GM23338 (cell line): ENCODE results near the gene TTBK2. TPM values are rescaled to one million over a fixed set of nuclear protein-coding genes. Genes with fewer than 3 reads are reported as not detected.

Experiments used
- ATAC-seq: fragments of 200-7000 bp; cut with Tn5 transposase; 3 replicates; pipeline ENCODE4 v1.9.1; 2020
- DNase-seq: peaks from one replicate; pipeline ENCODE4 v3.0.0-alpha.2; 2015; ENCODE audit warnings: low spot score
- H2AFZ ChIP-seq: fragments of 200-600 bp; sonication (generic); 2 replicates; pipeline ENCODE4 v1.8.0; 2016; ENCODE audit warnings: antibody characterized with exemption, mild to moderate bottlenecking, moderate library complexity
- H3F3A ChIP-seq: fragments of 200-600 bp; sonication (generic); replicated peaks from 2 replicates; pipeline ENCODE4 v1.8.0; 2017; ENCODE audit warnings: antibody characterized with exemption, mixed run types, low read depth
- H3K27ac ChIP-seq: fragments of 200-600 bp; sonication (generic); 2 replicates; pipeline ENCODE4 v1.6.1; 2016; ENCODE audit warnings: low read depth
- H3K27me3 ChIP-seq: fragments of 200-600 bp; sonication (generic); 2 replicates; pipeline ENCODE4 v1.8.0; 2016; ENCODE audit warnings: mild to moderate bottlenecking, mixed run types, moderate library complexity; ENCODE audit not compliant: insufficient read depth
- H3K36me3 ChIP-seq: fragments of 200-600 bp; sonication (generic); 2 replicates; pipeline ENCODE4 v1.8.0; 2016; ENCODE audit warnings: mild to moderate bottlenecking; ENCODE audit not compliant: insufficient read depth
- H3K4me1 ChIP-seq: fragments of 200-600 bp; sonication (generic); 2 replicates; pipeline ENCODE4 v1.8.0; 2016; ENCODE audit warnings: mild to moderate bottlenecking, moderate library complexity; ENCODE audit not compliant: insufficient read depth
- H3K4me2 ChIP-seq: fragments of 200-600 bp; sonication (generic); 2 replicates; pipeline ENCODE4 v1.7.1; 2017; ENCODE audit warnings: mixed run types
- H3K4me3 ChIP-seq: fragments of 200-600 bp; sonication (generic); 2 replicates; pipeline ENCODE4 v1.6.1; 2016; ENCODE audit warnings: mixed run types
- H3K79me2 ChIP-seq: fragments of 200-600 bp; sonication (generic); replicated peaks from 2 replicates; pipeline ENCODE4 v1.8.0; 2017; ENCODE audit warnings: mild to moderate bottlenecking; ENCODE audit not compliant: insufficient read depth
- H3K9me2 ChIP-seq: fragments of 200-600 bp; sonication (generic); 2 replicates; pipeline ENCODE4 v1.8.0; 2017; ENCODE audit not compliant: insufficient read depth
- H4K20me1 ChIP-seq: fragments of 200-600 bp; sonication (generic); replicated peaks from 2 replicates; pipeline ENCODE4 v1.8.0; 2017; ENCODE audit warnings: mild to moderate bottlenecking; ENCODE audit not compliant: insufficient read depth
- H3K27ac Mint-ChIP-seq: 2 replicates; pipeline ENCODE4 v1.8.0; 2020; ENCODE audit warnings: inconsistent platforms, mild to moderate bottlenecking, moderate library complexity, mixed read lengths
- H3K27me3 Mint-ChIP-seq: 3 replicates; pipeline ENCODE4 v1.8.0; 2022; ENCODE audit warnings: low read depth, mild to moderate bottlenecking, moderate library complexity, mixed read lengths, inconsistent platforms; ENCODE audit not compliant: insufficient read depth, poor library complexity
- H3K36me3 Mint-ChIP-seq: 3 replicates; pipeline ENCODE4 v1.8.0; 2021; ENCODE audit warnings: low read depth, mild to moderate bottlenecking, inconsistent platforms, moderate library complexity, mixed read lengths
- H3K4me1 Mint-ChIP-seq: 3 replicates; pipeline ENCODE4 v1.8.0; 2020; ENCODE audit warnings: mild to moderate bottlenecking, inconsistent platforms, mixed read lengths
- H3K4me3 Mint-ChIP-seq: 3 replicates; pipeline ENCODE4 v1.8.0; 2021; ENCODE audit warnings: moderate library complexity, mild to moderate bottlenecking, inconsistent platforms, mixed read lengths
- H3K9me3 Mint-ChIP-seq: 3 replicates; pipeline ENCODE4 v1.8.0; 2020; ENCODE audit warnings: moderate library complexity, mild to moderate bottlenecking, inconsistent platforms, mixed read lengths
- CREB1 ChIP-seq: fragments of 250-450 bp; sonication (Bioruptor Pico); IDR thresholded peaks from 2 replicates; pipeline ENCODE4 v1.5.0; 2020; ENCODE audit warnings: low read depth, mild to moderate bottlenecking, moderate library complexity
- EZH2 ChIP-seq: fragments of 200-600 bp; sonication (generic); IDR thresholded peaks from one replicate; pipeline ENCODE4 v1.8.0; 2017; ENCODE audit warnings: antibody characterized with exemption, mild to moderate bottlenecking, low read depth; ENCODE audit not compliant: unreplicated experiment
- EZH2phosphoT487 ChIP-seq: fragments of 200-600 bp; sonication (generic); IDR thresholded peaks from one replicate; pipeline ENCODE4 v1.8.1; 2018; ENCODE audit warnings: antibody characterized with exemption; ENCODE audit not compliant: unreplicated experiment
- JUNB ChIP-seq: IDR thresholded peaks from one replicate; pipeline ENCODE4 v1.6.1; 2016; ENCODE audit warnings: antibody characterized with exemption; ENCODE audit not compliant: unreplicated experiment
- NANOG ChIP-seq: IDR thresholded peaks from 2 replicates; pipeline ENCODE4 v1.6.1; 2016; ENCODE audit warnings: antibody characterized with exemption, borderline replicate concordance
- POLR2AphosphoS5 ChIP-seq: IDR thresholded peaks from 2 replicates; pipeline ENCODE4 v1.6.1; 2016; ENCODE audit warnings: antibody characterized with exemption, low read depth
- STAT1 ChIP-seq: IDR thresholded peaks from one replicate; pipeline ENCODE4 v1.6.1; 2016; ENCODE audit warnings: antibody characterized with exemption; ENCODE audit not compliant: unreplicated experiment
- ZNF114 ChIP-seq: fragments of 250-450 bp; sonication (Bioruptor Pico); IDR thresholded peaks from 2 replicates; pipeline ENCODE4 v1.5.0; 2020; ENCODE audit warnings: mild to moderate bottlenecking, moderate library complexity
- ZNF331 ChIP-seq: fragments of 250-450 bp; sonication (Bioruptor Pico); IDR thresholded peaks from 2 replicates; pipeline ENCODE4 v1.5.0; 2020; ENCODE audit warnings: low read depth, mild to moderate bottlenecking, moderate library complexity
- polyA plus RNA-seq: library from polyadenylated mRNA; unstranded; fragments of >200 nt; fragmentation: Nextera tagmentation; extraction: Ambion mirVana; gene quantifications from 2 replicates; pipeline ENCODE4 v1.2.1, GENCODE V29; 2016
- total RNA-seq: library from RNA; depleted of rRNA; stranded (reverse); fragments of >200 nt; shearing (Covaris generic); gene quantifications from 2 replicates; pipeline ENCODE4 v1.2.3, GENCODE V29; 2014
- TF ChIP-seq, protein P1 (sequence below): IDR thresholded peaks from one replicate; pipeline ENCODE4 v1.6.1; 2018; ENCODE audit warnings: antibody characterized with exemption; ENCODE audit not compliant: unreplicated experiment
- TF ChIP-seq, protein P2 (sequence below): IDR thresholded peaks from 2 replicates; pipeline ENCODE4 v1.6.1; 2016; ENCODE audit warnings: antibody characterized with exemption
- TF ChIP-seq, protein P3 (sequence below), 2 experiments: fragments of 200-600 bp in 1 of 2; sonication (generic) in 1 of 2; conservative IDR thresholded peaks; 2 replicates each; pipeline versions ENCODE4 v1.5.1 to v1.6.1; 2016 to 2017; ENCODE audit warnings: antibody characterized with exemption in 2 of 2, low read depth in 2 of 2, mild to moderate bottlenecking in 2 of 2, moderate library complexity in 1 of 2

TTBK2 gene
- total and polyA plus RNA-seq, 2 experiments from 2014 or later = 5.8 to 15.9 TPM

DNA sequence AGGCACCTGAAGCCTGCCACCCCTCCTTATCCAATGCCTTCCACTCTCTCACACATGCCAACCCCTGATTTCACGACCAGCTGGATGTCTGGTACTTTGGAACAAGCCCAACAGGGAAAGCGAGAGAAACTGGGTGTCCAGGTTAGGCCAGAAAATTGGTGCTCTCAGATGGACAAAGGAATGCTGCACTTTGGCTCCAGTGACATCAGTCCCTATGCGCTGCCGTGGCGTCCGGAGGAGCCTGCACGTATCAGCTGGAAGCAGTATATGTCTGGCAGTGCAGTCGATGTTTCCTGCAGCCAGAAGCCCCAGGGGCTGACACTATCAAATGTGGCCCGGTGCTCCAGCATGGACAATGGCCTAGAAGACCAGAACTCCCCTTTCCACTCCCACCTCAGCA is 228.8 kb downstream of the TTBK2 start (continued):
- TF ChIP-seq, protein P1, sequence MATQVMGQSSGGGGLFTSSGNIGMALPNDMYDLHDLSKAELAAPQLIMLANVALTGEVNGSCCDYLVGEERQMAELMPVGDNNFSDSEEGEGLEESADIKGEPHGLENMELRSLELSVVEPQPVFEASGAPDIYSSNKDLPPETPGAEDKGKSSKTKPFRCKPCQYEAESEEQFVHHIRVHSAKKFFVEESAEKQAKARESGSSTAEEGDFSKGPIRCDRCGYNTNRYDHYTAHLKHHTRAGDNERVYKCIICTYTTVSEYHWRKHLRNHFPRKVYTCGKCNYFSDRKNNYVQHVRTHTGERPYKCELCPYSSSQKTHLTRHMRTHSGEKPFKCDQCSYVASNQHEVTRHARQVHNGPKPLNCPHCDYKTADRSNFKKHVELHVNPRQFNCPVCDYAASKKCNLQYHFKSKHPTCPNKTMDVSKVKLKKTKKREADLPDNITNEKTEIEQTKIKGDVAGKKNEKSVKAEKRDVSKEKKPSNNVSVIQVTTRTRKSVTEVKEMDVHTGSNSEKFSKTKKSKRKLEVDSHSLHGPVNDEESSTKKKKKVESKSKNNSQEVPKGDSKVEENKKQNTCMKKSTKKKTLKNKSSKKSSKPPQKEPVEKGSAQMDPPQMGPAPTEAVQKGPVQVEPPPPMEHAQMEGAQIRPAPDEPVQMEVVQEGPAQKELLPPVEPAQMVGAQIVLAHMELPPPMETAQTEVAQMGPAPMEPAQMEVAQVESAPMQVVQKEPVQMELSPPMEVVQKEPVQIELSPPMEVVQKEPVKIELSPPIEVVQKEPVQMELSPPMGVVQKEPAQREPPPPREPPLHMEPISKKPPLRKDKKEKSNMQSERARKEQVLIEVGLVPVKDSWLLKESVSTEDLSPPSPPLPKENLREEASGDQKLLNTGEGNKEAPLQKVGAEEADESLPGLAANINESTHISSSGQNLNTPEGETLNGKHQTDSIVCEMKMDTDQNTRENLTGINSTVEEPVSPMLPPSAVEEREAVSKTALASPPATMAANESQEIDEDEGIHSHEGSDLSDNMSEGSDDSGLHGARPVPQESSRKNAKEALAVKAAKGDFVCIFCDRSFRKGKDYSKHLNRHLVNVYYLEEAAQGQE = no peak
- TF ChIP-seq ZNF114 (CRISPR knock-in tag) = no peak
- TF ChIP-seq, protein P2, sequence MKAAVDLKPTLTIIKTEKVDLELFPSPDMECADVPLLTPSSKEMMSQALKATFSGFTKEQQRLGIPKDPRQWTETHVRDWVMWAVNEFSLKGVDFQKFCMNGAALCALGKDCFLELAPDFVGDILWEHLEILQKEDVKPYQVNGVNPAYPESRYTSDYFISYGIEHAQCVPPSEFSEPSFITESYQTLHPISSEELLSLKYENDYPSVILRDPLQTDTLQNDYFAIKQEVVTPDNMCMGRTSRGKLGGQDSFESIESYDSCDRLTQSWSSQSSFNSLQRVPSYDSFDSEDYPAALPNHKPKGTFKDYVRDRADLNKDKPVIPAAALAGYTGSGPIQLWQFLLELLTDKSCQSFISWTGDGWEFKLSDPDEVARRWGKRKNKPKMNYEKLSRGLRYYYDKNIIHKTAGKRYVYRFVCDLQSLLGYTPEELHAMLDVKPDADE = no peak
- TF ChIP-seq, protein P3, sequence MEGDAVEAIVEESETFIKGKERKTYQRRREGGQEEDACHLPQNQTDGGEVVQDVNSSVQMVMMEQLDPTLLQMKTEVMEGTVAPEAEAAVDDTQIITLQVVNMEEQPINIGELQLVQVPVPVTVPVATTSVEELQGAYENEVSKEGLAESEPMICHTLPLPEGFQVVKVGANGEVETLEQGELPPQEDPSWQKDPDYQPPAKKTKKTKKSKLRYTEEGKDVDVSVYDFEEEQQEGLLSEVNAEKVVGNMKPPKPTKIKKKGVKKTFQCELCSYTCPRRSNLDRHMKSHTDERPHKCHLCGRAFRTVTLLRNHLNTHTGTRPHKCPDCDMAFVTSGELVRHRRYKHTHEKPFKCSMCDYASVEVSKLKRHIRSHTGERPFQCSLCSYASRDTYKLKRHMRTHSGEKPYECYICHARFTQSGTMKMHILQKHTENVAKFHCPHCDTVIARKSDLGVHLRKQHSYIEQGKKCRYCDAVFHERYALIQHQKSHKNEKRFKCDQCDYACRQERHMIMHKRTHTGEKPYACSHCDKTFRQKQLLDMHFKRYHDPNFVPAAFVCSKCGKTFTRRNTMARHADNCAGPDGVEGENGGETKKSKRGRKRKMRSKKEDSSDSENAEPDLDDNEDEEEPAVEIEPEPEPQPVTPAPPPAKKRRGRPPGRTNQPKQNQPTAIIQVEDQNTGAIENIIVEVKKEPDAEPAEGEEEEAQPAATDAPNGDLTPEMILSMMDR (conservative IDR thresholded peaks at IDR 0.05; ENCODE audit: low read depth in 2 of 2) = no peak
- TF ChIP-seq STAT1 = no peak
- no peak for TF ChIP-seq NANOG
- TF ChIP-seq EZH2 = no peak
- TF ChIP-seq POLR2AphosphoS5 = no peak

DNA sequence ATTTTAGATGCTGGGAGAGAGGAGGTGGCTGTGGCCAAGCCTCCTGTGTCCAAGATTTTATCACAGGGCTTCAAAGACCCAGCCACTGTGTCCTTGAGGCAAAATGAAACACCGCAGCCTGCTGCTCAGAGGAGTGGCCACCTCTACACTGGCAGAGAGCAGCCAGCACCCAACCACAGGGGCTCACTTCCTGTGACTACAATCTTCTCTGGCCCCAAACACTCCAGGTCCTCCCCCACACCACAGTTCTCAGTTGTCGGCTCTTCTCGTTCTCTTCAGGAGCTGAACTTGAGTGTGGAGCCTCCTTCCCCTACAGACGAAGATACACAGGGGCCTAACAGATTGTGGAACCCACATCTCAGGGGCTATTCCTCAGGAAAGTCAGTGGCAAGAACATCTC is 229.3 kb downstream of the TTBK2 start:
- H2AFZ ChIP-seq = no peak overlapping the region
- ATAC-seq (no peak), DNase-seq (no peak)
- H3K27ac Mint-ChIP-seq = no peak overlapping the region
- H4K20me1 ChIP-seq = no peaks in the 10 kb centered on the region
- H3K4me2 ChIP-seq = no peak overlapping the region
- peaks cover 11% of the 10 kb centered on the region for H3K27me3 Mint-ChIP-seq
- H3K9me2 ChIP-seq = no peaks in the 10 kb centered on the region
- H3K79me2 ChIP-seq = no peaks in the 10 kb centered on the region
- H3K36me3 Mint-ChIP-seq = peaks cover 4% of the 10 kb centered on the region; the same call in 1 of the 3 replicates
- no peaks in the 10 kb centered on the region for H3K4me1 Mint-ChIP-seq
- no peak overlapping the region for H3K4me3 Mint-ChIP-seq
- no peaks in the 10 kb centered on the region for H3K4me1 ChIP-seq
- no peak overlapping the region for H3K4me3 ChIP-seq
- no peaks in the 10 kb centered on the region for H3K9me3 Mint-ChIP-seq
- no peaks in the 10 kb centered on the region for H3F3A ChIP-seq
- H3K27me3 ChIP-seq = no peaks in the 10 kb centered on the region
- H3K36me3 ChIP-seq = no peaks in the 10 kb centered on the region
- H3K27ac ChIP-seq = no peak overlapping the region
- TF ChIP-seq CREB1 (CRISPR knock-in tag) (no peak), ZNF331 (no peak), ZNF114 (CRISPR knock-in tag) (no peak), STAT1 (no peak), EZH2phosphoT487 (no peak), EZH2 (no peak), NANOG (no peak), JUNB (no peak)
- TF ChIP-seq, protein P2 = no peak
